Stimulated activated CD4-positive, alpha-beta T cell treated with anti-CD3 and anti-CD28 coated beads, TNF-alpha, amount 100 ng/mL, for 1 hour (primary cell): ENCODE results near the gene TMPRSS2.
"Not testable (repeated sequence)": the region's sequence is repeated elsewhere in the genome, so short reads cannot be mapped to it uniquely, and the experiment has no call there.

Experiments
- DNase-seq, 3 donors: peaks; one replicate each; pipeline ENCODE4 v3.0.0-alpha.2; 2020; ENCODE audit warnings: low read depth in 3 of 3, low spot score in 1 of 3

The TMPRSS2 gene

GRCh38 chr21:41428311-41428710, 79.6 kb downstream of the TMPRSS2 start:
- DNase-seq, result no peak

- DNase-seq, result no peak
Observed at GRCh38 chr21:41427556-41427955, 80.4 kb downstream of the TMPRSS2 start.

GRCh38 chr21:41426676-41427404, 81.1 kb downstream of the TMPRSS2 start:
- DNase-seq, result no peak

- DNase-seq, result peak; percentile 68 to 78 (median 75)
Observed at GRCh38 chr21:41425954-41426675, 81.8 kb downstream of the TMPRSS2 start, which contains the start of gene MX1. MX1 (plus strand) TSS chr21:41426239; CDS start chr21:41432071, 5,832 bp downstream.

- DNase-seq, result no peak
Observed at GRCh38 chr21:41425588-41425953, 82.4 kb downstream of the TMPRSS2 start.

- DNase-seq, result not testable (repeated sequence)
Observed at GRCh38 chr21:41423305-41423636, 84.7 kb downstream of the TMPRSS2 start.

GRCh38 chr21:41422546-41423304, 85.2 kb downstream of the TMPRSS2 start:
- DNase-seq, result no peak

- not testable (repeated sequence) for DNase-seq
Observed at GRCh38 chr21:41420998-41421397, 87.0 kb downstream of the TMPRSS2 start.

GRCh38 chr21:41419921-41420862, 87.8 kb downstream of the TMPRSS2 start:
- DNase-seq, result peak in 2 of 3 donors; percentile 20 to 35

GRCh38 chr21:41418956-41419680, 88.8 kb downstream of the TMPRSS2 start:
- DNase-seq, result no peak

GRCh38 chr21:41418393-41418792, 89.6 kb downstream of the TMPRSS2 start:
- DNase-seq, result no peak

GRCh38 chr21:41417505-41417904, 90.5 kb downstream of the TMPRSS2 start:
- not testable (repeated sequence) for DNase-seq
